ENCODE data around the gene MORC2. TPM values are rescaled to one million over a fixed set of nuclear protein-coding genes. Genes with fewer than 3 reads are reported as not detected.

MORC2 gene
- total and polyA plus RNA-seq, 2 donors (not counting 1 experiment from before 2014, with no cell fraction given) = 10.1 to 23.1 TPM

GRCh38 chr22:30882184-30882717 lies 86.3 kb downstream of the MORC2 start:
- Histone ChIP-seq H3K9ac (ENCODE audit: insufficient read depth, low read length) (no peak overlapping the region), H4K20me1 (ENCODE audit: control insufficient read depth, extremely low read depth, insufficient read depth, low read length) (no peaks in the 10 kb centered on the region), H2AFZ (ENCODE audit: low read length) (no peak overlapping the region), H3K4me1 (ENCODE audit: control insufficient read depth, extremely low read depth, insufficient read depth, low read length) (no peaks in the 10 kb centered on the region), H3K9me3 (ENCODE audit: control insufficient read depth, insufficient read depth, low read depth, low read length) (no peaks in the 10 kb centered on the region), H3K79me2 (ENCODE audit: control insufficient read depth, insufficient read depth, low read length) (no peaks in the 10 kb centered on the region), H3K4me3 (replicated peaks in 1 of 4; ENCODE audit: control extremely low read depth in 1 of 4, insufficient read depth in 1 of 4, low read depth in 3 of 4, low read length in 4 of 4) (no peak overlapping the region), H3K36me3 (ENCODE audit: control insufficient read depth, insufficient read depth, low read length) (no peaks in the 10 kb centered on the region), H3K4me2 (ENCODE audit: extremely low read depth, insufficient read depth, low read length) (no peak overlapping the region), H3K27ac (ENCODE audit: insufficient read depth, low read length) (no peak overlapping the region), H3K27me3 (ENCODE audit: control insufficient read depth, insufficient read depth, low read length) (no peaks in the 10 kb centered on the region)
- DNase-seq (ENCODE audit: low read depth in 2 of 2) = no peak
- TF ChIP-seq CTCF (conservative IDR thresholded peaks at IDR 0.05 in 1 of 2, IDR thresholded peaks at IDR 0.05 in 1 of 2; ENCODE audit: low read depth in 1 of 2, low read length in 2 of 2) (no peak), EZH2 (IDR thresholded peaks at IDR 0.05; ENCODE audit: low read length, missing control alignments) (no peak)

GRCh38 chr22:30881361-30882183 lies 87.0 kb downstream of the MORC2 start:
- H3K27me3 ChIP-seq (ENCODE audit: control insufficient read depth, insufficient read depth, low read length) = no peaks in the 10 kb centered on the region
- no peaks in the 10 kb centered on the region for H3K79me2 ChIP-seq (ENCODE audit: control insufficient read depth, insufficient read depth, low read length)
- TF ChIP-seq CTCF (conservative IDR thresholded peaks at IDR 0.05 in 1 of 2, IDR thresholded peaks at IDR 0.05 in 1 of 2; ENCODE audit: low read depth in 1 of 2, low read length in 2 of 2) (no peak), EZH2 (IDR thresholded peaks at IDR 0.05; ENCODE audit: low read length, missing control alignments) (no peak)
- no peak overlapping the region for H3K4me3 ChIP-seq (replicated peaks in 1 of 4; ENCODE audit: control extremely low read depth in 1 of 4, insufficient read depth in 1 of 4, low read depth in 3 of 4, low read length in 4 of 4)
- no peak overlapping the region for H3K9ac ChIP-seq (ENCODE audit: insufficient read depth, low read length)
- no peaks in the 10 kb centered on the region for H3K4me1 ChIP-seq (ENCODE audit: control insufficient read depth, extremely low read depth, insufficient read depth, low read length)
- no peaks in the 10 kb centered on the region for H4K20me1 ChIP-seq (ENCODE audit: control insufficient read depth, extremely low read depth, insufficient read depth, low read length)
- no peak overlapping the region for H3K4me2 ChIP-seq (ENCODE audit: extremely low read depth, insufficient read depth, low read length)
- DNase-seq (ENCODE audit: low read depth in 2 of 2) = no peak
- H3K9me3 ChIP-seq (ENCODE audit: control insufficient read depth, insufficient read depth, low read depth, low read length) = no peaks in the 10 kb centered on the region
- no peak overlapping the region for H3K27ac ChIP-seq (ENCODE audit: insufficient read depth, low read length)
- H3K36me3 ChIP-seq (ENCODE audit: control insufficient read depth, insufficient read depth, low read length) = no peaks in the 10 kb centered on the region
- no peak overlapping the region for H2AFZ ChIP-seq (ENCODE audit: low read length)

- Histone ChIP-seq H4K20me1 (ENCODE audit: control insufficient read depth, extremely low read depth, insufficient read depth, low read length) (no peaks in the 10 kb centered on the region), H3K4me3 (replicated peaks in 1 of 4; ENCODE audit: control extremely low read depth in 1 of 4, insufficient read depth in 1 of 4, low read depth in 3 of 4, low read length in 4 of 4) (no peak overlapping the region), H3K4me2 (ENCODE audit: extremely low read depth, insufficient read depth, low read length) (no peak overlapping the region), H2AFZ (ENCODE audit: low read length) (no peak overlapping the region), H3K27me3 (ENCODE audit: control insufficient read depth, insufficient read depth, low read length) (no peaks in the 10 kb centered on the region), H3K9ac (ENCODE audit: insufficient read depth, low read length) (no peak overlapping the region), H3K27ac (ENCODE audit: insufficient read depth, low read length) (no peak overlapping the region), H3K9me3 (ENCODE audit: control insufficient read depth, insufficient read depth, low read depth, low read length) (no peaks in the 10 kb centered on the region), H3K79me2 (ENCODE audit: control insufficient read depth, insufficient read depth, low read length) (no peaks in the 10 kb centered on the region), H3K4me1 (ENCODE audit: control insufficient read depth, extremely low read depth, insufficient read depth, low read length) (no peaks in the 10 kb centered on the region), H3K36me3 (ENCODE audit: control insufficient read depth, insufficient read depth, low read length) (no peaks in the 10 kb centered on the region)
- DNase-seq (ENCODE audit: low read depth in 2 of 2) = no peak
- TF ChIP-seq EZH2 (IDR thresholded peaks at IDR 0.05; ENCODE audit: low read length, missing control alignments) = no peak
Measured at GRCh38 chr22:30880847-30881246, 87.7 kb downstream of the MORC2 start.
